NCI-H2081 (cell line): ENCODE measurements around the gene WDR27.
"Not testable (repeated sequence)": the region's sequence is repeated elsewhere in the genome, so short reads cannot be mapped to it uniquely, and the experiment has no call there.

Experiments used
- DNase-seq, 2 experiments: peaks; one replicate each; lab custom pipeline; 2025; lab: John Stamatoyannopoulos, UW

WDR27 gene

DNA sequence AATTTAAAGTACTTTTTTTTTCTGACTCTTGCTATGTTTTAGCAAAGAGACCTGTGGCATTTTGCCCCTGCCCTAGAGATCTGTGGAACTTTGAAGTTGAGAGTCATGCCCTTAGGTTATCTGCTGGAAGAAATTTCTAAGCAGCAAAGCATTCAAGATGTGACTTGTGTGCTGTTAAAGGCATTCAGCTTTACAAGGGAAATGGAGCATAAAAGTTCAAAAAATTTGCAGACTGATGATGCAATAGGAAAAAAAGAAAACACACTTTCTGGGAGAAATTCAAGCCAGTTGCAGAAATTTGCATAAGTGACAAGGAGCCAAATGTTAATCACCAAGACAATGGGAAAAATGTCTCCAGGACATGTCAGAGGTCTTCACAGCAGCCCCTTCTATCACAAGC, 267.3 kb downstream of the WDR27 start:
- DNase-seq: not testable (repeated sequence)

DNA sequence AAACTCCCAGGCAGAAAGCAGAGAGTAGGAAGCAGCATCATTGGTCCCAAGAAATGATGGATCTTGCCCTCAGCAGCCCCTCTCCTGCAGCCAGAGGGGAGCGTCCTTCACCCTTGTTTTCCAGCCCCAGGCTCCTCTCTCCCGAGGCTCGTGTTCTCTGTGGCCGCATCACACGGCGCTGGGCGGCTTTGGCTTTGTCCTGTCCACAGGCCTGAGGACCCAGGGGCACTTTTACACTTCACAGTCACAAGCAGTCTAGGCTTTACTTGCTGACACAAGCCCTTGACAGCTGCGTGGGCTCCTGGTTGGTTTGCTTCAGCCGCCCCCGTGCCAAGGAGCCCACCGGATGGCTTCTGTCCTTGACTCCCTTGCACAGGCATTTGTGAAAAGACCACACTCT, 272.8 kb downstream of the WDR27 start:
- DNase-seq: no peak

DNA sequence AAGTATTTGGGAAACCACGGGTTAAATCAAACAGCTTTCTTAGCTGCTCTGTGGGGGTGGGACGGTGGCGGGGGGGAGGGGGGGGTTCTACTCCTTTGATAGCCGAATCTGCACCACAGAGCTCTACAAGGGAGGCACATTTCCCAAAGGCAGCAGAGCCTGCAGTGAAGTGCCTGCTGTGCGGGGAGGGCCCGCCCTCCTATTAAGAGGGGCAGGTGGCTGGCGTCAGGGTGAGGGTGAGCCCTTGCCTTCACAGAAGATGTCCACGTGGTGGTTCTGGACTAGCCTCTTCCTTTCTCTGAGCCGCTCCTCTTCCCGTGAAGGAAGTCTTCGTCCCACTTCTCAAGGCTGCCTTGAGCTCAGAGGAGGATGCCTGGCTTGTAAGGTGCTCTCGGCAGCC, 273.3 kb downstream of the WDR27 start:
- DNase-seq: no peak

DNA sequence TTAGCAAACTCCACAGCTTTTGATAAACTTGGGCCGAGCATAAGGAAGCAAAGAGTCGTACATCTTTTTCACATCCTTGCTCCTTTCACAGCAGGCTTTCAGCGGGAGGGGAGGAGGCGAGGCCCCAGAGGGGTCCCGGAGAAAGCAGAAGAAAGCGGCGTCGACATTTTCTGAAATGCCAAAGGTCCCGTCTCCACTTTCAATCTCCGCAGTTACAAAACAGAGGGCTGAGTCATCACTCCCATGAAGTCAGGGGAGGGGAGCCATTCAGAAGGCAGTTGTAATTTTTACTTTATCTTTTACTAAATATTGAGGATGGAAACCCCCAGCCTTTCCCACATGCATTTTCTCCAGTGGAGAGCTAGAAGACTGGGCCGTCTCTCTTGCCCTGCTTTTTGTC, 274.0 kb downstream of the WDR27 start:
- no peak for DNase-seq

DNA sequence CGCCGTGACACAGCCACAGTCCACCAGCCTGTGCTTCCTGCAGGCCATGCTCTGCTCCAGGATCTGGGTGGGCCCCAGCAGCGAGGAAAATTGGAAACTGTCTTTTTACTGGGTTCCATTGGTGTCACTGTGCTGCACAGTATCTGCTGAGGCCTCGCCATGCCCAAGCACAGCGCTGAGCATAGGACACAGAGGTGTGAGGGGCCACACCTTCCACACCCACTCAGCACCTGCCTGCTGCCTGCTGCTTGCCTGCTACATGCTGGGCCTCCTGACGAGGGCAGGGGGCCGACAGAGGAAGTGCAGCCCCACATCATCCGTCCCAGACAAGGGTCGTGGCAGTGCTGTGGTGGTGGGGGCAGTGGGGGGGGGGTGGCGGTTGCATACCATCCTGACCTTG, 275.2 kb downstream of the WDR27 start:
- no peak for DNase-seq

DNA sequence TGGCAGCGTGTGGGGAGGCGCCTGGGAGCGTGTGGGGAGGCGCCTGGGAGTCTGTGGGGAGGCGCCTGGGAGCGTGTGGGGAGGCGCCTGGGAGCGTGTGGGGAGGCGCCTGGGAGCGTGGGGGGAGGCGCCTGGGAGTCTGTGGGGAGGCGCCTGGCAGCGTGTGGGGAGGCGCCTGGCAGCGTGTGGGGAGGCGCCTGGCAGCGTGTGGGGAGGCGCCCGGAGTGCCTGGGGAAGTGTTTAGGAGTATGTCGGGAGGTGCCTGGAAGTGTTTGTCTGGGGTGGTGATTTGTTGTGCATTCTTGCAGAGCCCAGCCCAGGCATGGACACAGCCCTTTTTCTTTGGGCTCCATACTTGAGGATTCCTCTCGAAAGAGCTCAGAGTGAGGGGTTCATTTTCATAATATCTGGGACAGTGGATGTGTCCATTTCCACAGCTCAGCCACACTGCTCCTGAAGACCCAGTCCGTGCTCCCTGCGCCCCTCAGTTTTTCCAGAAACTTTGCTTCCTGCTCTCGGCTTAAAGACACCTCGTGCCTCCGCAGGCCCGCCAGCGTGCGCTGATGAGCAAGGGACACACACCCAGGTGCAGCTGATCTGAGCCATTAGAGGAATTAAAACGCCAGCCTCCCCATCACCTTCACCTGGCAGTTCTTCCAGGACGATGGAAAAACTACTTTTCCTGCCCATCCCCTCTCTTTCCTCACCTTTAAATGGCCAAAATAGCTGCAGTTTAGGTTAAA, 276.0 kb downstream of the WDR27 start:
- DNase-seq: no peak

DNA sequence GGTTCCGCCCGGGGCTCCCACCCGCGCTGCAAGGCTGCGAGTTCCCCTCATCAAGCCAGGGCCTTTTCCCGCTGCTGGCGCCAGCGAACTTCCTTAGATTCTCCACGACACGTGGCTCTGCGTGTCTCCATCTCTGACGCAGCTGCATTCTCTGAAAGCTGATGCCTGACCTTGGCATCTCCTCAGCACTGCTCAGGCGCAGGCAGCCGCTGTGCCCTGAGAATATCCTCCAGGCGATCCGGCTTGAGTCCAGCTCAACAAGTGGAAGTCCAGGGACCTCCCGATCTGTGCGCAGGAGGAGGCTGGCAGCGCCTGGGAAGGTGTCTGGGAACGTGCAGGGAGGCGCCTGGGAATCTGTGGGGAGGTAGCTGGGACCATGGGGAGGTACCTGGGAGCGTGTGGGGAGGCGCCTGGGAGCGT, 277.0 kb downstream of the WDR27 start:
- no peak for DNase-seq

DNA sequence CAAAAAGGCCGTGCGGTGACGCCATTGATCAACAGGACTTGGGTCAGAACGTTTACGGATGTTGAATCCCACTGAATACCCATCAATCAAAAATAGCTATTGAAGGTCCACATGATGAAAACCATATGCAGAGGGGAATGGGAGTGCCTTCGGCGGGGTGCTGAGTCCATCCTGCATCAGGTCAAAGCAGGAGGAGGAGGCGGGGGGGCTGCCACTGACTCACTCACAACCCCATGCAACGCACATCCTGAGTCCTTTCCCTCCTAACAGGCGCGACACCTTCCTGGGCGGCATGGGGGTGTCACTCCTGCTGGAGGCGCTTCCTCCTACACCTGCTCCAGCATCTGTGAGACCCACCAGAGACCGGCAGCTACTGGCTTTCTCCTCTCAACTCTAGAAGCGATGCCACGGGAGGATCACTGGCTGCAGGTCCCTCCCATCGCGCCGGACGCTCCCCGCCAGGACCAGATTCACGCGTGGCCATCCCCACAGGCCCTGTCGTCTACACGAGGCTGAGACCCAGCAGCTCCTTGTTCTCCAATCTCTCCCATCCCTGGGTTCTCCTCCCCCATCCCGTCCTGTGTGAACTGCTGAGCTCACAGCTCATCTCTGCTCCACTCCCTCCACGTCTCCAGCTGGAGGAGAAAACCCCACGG, 277.6 kb downstream of the WDR27 start:
- no peak for DNase-seq

DNA sequence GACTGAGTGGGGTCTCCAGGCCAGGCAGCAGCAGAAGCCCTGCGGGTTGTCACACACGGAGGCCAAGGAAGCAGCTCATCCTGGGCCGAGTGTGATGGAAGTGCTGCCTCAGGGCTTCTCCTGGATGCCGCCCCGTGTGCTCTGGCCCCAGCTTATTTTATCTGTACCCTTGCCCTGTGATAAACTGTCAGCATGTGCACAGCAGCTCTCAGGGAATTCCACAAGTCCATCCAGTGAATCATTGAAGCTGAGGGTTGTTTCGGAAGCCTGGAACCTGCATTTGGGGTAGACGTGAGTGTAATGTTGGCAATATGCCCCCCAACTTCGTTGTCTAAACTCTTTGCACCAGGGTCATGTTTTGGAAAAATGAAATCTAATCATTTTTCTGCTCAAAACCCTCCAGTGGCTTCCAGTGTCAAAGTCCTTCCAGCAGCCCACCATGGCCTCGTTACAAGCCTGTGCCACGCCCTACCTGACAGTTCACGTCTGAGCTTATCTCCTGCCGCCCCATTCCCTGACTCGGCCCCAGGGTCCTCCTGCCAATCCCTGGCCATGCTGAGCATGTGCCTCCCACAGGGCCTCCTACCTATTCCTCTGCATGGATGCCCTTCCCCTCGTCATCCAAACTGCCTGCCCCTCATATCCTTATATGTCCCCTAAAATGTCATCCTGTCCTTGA, 280.1 kb downstream of the WDR27 start:
- no peak for DNase-seq

DNA sequence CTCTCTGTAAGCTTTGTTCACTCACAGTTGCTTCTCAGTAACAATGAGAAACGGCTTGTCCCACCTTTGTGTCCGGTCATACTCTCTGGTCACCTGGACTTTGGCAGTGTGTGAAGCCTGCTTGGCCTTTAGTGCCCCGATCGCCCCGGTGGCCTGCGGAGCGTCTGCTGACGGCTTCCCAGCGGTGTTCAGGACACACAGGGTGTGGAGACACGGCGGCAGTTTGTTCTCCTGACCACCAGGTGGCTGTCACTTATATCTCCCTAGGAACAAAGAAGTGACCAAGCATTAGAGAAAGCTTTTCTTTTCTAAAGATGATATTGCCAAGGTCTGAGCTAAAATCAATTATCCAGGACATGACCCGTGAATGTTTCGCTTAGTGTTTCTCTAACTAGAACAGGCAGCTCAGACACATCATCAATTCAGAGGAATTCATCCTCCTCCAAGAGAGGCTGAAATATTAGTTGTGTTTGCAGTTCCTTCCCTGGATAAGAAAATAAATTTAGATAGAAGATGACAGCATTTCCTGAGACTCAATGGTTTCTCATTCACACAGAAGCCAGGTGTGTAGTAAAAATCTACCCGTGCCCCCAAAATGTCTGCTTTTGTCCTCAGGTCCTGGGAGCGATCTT, 280.8 kb downstream of the WDR27 start:
- DNase-seq: no peak

DNA sequence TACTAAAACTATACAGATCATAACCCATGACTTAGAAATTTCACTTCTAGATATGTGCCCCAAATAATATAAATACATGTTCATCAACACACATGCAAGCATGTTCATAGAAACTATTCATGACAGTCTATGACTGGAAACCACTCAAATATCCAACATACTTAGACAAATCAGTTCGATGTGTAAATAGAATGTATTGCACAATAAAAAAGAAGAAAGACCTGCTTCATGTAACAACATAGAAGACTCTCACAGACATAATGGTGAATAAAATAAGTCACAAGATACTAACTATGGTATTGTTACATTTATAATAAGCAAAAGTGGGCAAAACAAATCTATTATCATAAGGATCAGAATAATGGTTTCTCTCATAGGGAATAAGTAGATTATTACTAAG, 284.7 kb downstream of the WDR27 start:
- DNase-seq: no peak

DNA sequence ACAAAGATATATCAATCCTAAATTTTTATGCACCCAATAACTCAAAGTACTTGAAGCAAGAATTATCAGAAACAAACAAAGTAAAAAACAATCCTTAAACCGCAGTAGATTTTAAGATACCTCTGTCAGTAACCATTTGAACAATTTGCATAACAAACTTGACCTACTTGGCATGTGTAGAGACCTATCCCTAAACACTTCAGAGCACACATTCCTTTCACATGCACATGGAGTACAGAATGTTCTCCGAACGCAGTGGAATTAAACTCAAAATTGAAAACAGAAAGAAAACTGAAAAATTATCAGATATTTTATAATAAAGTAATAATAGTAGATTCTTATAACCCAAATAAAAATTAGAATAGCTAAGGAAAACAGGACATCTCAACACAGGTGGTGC, 285.6 kb downstream of the WDR27 start:
- no peak for DNase-seq

DNA sequence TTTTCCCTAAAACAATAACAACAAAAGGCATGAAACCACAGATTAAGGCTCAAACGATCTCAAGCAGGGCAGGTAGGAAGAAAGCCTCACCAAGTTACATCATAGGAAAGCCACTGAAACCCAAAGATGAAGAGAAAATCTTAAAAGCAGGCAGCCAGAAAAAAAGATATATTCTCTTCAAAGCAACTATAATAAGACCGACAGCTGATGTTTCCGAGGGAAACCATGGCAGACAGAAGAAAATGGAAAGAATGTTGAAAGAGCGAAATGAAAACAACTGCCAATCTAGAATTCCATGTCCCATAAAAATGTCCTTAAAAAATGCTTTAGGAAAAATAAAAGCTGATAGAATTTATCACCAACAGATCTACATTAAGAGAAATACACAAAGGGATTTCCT, 286.6 kb downstream of the WDR27 start:
- no peak for DNase-seq

DNA sequence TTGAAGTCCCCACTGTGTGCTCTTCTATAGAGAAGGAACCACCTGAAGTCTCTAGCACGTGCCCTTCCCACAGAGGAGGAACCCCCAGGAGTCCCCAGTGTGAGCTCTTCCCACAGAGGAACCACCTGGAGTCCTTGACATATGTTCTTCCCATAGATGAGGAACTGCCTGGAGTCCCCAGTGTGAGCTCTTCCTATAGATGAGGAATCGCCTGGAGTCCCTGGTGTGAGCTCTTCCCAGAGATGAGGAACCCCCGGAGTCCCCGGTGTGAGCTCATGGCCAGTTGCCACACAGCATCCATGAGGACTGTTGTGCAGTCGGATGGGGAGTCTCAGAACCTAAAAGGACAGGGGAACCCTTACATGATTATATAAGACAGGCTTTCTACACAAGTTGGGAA, 290.1 kb downstream of the WDR27 start:
- DNase-seq: no peak

DNA sequence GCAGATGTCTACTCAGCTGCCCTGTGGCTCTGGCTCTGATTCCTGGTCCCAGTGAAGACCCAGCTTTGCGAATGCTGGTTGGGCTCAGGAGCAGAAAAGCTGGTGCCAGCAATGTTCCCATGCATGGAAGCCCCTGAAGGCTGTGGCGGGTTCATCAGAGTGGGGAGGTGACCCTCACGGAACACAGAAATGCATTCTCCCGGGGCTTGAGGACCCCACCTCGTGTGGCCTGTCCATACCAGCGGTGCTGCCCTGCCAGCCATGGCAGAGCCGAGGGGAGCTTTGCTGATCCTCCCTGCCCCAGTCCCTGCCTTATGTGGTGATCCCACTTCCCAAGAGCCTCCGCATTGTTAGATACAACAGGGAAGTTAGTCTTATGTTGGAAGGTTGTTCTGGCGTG, 290.5 kb downstream of the WDR27 start:
- DNase-seq: no peak

DNA sequence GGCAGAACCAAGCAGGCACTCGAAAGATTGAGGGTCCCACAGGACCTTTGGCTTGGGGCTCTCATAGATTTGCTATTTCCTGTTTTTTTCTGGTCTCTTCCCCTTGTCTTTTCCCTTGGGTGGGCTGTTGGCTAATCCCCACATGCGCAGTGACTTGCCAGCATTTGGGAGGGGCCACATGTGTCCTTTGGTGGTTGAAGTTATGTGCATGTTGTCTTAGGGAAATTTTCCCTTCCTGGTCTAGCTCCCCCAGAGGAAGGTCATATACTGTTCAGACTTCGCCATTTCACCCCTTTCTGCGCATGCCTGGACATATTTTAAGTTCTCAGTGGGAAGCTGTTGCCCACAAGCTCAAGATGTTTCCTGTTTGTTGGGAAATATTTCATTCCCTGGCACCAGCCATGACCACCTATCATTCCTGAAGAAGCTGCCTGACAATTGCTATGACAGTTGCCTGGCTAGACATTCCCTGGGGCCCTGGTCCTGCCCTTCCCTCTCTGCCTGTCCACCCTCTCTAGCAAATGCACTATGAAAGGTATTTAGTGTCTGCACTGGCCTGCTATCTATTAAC, 292.0 kb downstream of the WDR27 start:
- no peak for DNase-seq

DNA sequence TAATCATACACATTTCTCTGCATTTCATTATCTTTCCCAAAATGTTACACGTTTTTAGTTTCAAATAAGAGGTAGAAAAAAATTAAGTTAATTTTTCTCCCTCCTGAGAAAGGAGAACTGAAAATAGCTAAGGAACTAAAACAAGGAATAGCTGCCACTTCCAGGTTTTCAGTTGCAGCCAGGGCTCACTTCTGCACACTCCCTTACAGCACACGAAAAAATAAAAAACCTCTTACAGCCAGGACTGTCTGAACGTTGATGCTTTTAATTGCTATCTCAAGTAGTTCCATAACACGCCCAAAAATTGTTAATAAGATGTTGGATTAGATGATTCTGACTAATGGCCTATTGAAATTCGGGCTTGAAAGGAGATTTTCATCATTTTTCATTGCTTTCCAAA, 294.5 kb downstream of the WDR27 start:
- no peak for DNase-seq
